ENCODE measurements around the gene C8B. TPM values are rescaled to one million over a fixed set of nuclear protein-coding genes. Genes with fewer than 3 reads are reported as not detected.

Gene C8B
- polyA plus RNA-seq, 1 donor, result 0.06 TPM

DNA sequence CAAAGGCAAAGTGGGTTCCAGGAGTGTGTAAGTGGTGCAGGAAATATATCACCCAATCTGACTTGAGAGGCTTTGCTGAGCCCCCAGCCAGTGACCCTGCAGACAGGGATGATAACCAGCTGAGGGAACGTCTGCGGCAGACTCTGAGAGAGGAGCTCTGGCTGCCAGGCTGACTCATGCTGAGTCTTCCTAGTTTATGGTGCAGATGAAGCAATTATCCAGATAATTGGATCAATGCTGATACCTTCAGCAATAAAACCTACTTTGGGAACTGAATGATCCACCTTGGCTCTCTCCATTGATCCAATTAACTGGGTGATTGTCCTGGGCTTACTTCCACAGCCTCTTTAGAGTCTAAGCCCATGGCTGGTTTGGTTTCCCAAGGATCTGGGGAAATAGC lies 7.3 kb downstream of the C8B start:
- no CpG with 5 or more reads among the region's 2 CpGs for WGBS (ENCODE audit: insufficient coverage, low lambda C conversion rate)
- no peaks in the 10 kb centered on the region for H3K27me3 ChIP-seq (ENCODE audit: control insufficient read depth, insufficient read depth, low read length)
- H3K27ac ChIP-seq (ENCODE audit: low read length), result peak overlapping the region; percentile 42
- no peak overlapping the region for H3K4me3 ChIP-seq (ENCODE audit: low read length)
- H3K4me1 ChIP-seq (ENCODE audit: control insufficient read depth, insufficient read depth, low read length), result peaks cover 9% of the 10 kb centered on the region
- DNase-seq, result peak; percentile 53 to 78
- no peaks in the 10 kb centered on the region for H3K9me3 ChIP-seq (ENCODE audit: control insufficient read depth, low read depth, low read length)
- no peaks in the 10 kb centered on the region for H3K36me3 ChIP-seq (ENCODE audit: control insufficient read depth, insufficient read depth, low read length)

DNA sequence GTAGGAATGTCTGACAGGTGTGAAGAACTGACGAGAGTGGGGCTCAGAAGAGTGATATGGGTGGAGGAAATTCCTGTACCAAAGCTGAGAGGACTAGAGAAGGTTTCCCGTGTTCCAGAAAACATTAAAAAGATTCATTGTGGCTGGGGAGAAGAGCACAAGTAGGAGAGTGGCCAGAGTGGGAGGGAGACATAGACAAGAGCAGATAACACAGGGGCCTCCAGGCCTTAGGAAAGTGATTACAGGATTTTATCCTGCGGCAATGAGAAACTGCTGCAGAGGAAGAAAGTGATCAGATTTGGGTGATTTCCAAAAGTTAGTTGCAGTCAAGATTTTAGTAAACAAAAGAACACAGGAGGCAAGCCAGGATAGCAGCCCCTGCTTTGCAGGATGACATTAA lies 7.9 kb downstream of the C8B start:
- no peak for DNase-seq
- 33% methylated on average over 1 of the region's 3 CpGs for WGBS (ENCODE audit: insufficient coverage, low lambda C conversion rate)

DNA sequence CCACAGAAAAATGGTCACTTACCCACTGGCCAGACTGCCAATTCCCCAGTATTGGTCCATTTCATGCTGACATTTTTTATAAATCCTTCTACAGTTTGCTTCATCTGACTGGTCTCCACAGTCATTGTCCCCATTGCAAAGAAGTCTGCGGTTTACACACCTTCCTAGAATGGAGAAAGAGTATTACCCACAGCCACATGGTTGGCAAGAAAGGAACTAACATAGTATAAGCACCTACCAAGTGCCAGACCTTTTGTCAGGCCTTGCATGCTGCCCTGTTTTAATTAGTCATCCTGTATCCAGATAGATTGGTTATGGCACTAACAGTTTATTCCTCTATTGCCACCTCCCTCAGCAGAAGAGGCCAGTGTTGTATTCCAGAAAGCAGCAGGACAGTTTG lies 11.2 kb downstream of the C8B start:
- no CpG with 5 or more reads among the region's 1 CpG for WGBS (ENCODE audit: insufficient coverage, low lambda C conversion rate)
- Histone ChIP-seq H3K36me3 (ENCODE audit: control insufficient read depth, insufficient read depth, low read length) (no peaks in the 10 kb centered on the region), H3K9me3 (ENCODE audit: control insufficient read depth, low read depth, low read length) (no peaks in the 10 kb centered on the region), H3K27ac (ENCODE audit: low read length) (no peak overlapping the region), H3K4me3 (ENCODE audit: low read length) (no peak overlapping the region), H3K4me1 (ENCODE audit: control insufficient read depth, insufficient read depth, low read length) (peaks cover 13% of the 10 kb centered on the region), H3K27me3 (ENCODE audit: control insufficient read depth, insufficient read depth, low read length) (no peaks in the 10 kb centered on the region)
- no peak for DNase-seq

More for the DNA sequence above, 7.9 kb downstream of the C8B start:
- no peaks in the 10 kb centered on the region for H3K36me3 ChIP-seq (ENCODE audit: control insufficient read depth, insufficient read depth, low read length)
- H3K27me3 ChIP-seq (ENCODE audit: control insufficient read depth, insufficient read depth, low read length), result no peaks in the 10 kb centered on the region
- peak overlapping the region; percentile 5 for H3K27ac ChIP-seq (ENCODE audit: low read length)
- peaks cover 9% of the 10 kb centered on the region for H3K4me1 ChIP-seq (ENCODE audit: control insufficient read depth, insufficient read depth, low read length)
- H3K9me3 ChIP-seq (ENCODE audit: control insufficient read depth, low read depth, low read length), result no peaks in the 10 kb centered on the region
- H3K4me3 ChIP-seq (ENCODE audit: low read length), result no peak overlapping the region

DNA sequence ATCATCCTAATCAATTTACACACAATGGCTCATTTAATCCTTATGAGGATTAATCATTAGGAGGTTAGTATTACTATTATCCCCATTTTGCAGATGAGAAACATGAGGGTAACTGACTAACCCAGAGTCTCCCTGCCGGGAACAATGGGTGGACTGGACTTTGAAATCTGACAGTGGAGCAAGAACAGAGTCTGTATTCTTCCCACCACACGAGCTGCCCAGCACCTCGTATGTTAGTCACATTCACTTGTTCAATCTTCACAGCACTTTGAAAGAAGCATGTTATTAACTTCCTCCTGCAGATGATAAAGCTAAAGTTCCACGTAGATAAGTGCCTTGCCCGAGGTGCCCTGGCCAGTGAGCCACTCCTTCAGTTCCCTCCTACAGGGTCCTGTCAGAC lies 12.4 kb downstream of the C8B start:
- Histone ChIP-seq H3K36me3 (ENCODE audit: control insufficient read depth, insufficient read depth, low read length) (no peaks in the 10 kb centered on the region), H3K4me1 (ENCODE audit: control insufficient read depth, insufficient read depth, low read length) (peaks cover 13% of the 10 kb centered on the region), H3K27me3 (ENCODE audit: control insufficient read depth, insufficient read depth, low read length) (no peaks in the 10 kb centered on the region), H3K4me3 (ENCODE audit: low read length) (no peak overlapping the region), H3K27ac (ENCODE audit: low read length) (no peak overlapping the region), H3K9me3 (ENCODE audit: control insufficient read depth, low read depth, low read length) (no peaks in the 10 kb centered on the region)
- WGBS (ENCODE audit: insufficient coverage, low lambda C conversion rate), result no CpG with 5 or more reads among the region's 5 CpGs
- DNase-seq, result peak in 1 of 2 donors; percentile 65

DNA sequence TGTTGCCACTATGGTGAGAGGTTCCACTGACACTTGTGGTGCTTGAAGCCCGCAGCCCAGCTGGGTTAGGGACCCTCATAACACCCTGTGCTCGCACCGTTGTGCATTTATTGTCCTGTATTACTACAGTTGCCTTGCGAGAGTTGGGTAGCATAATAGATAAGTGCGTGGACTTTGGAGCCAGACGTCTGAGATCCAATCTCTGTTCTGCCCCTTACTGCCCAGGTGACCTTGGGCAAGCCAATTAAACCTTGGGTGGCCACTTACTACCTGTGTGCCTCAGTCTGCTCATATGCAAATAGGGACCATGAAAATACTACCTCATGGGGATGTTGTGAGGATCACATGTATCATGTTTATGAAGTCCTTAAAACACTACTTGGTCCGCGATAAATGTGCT lies 13.3 kb downstream of the C8B start:
- Histone ChIP-seq H3K4me3 (ENCODE audit: low read length) (no peak overlapping the region), H3K36me3 (ENCODE audit: control insufficient read depth, insufficient read depth, low read length) (no peaks in the 10 kb centered on the region), H3K9me3 (ENCODE audit: control insufficient read depth, low read depth, low read length) (no peaks in the 10 kb centered on the region), H3K4me1 (ENCODE audit: control insufficient read depth, insufficient read depth, low read length) (peaks cover 5% of the 10 kb centered on the region), H3K27me3 (ENCODE audit: control insufficient read depth, insufficient read depth, low read length) (no peaks in the 10 kb centered on the region), H3K27ac (ENCODE audit: low read length) (no peak overlapping the region)
- WGBS (ENCODE audit: insufficient coverage, low lambda C conversion rate), result no CpG with 5 or more reads among the region's 8 CpGs
- peak in 1 of 2 donors; percentile 53 for DNase-seq

DNA sequence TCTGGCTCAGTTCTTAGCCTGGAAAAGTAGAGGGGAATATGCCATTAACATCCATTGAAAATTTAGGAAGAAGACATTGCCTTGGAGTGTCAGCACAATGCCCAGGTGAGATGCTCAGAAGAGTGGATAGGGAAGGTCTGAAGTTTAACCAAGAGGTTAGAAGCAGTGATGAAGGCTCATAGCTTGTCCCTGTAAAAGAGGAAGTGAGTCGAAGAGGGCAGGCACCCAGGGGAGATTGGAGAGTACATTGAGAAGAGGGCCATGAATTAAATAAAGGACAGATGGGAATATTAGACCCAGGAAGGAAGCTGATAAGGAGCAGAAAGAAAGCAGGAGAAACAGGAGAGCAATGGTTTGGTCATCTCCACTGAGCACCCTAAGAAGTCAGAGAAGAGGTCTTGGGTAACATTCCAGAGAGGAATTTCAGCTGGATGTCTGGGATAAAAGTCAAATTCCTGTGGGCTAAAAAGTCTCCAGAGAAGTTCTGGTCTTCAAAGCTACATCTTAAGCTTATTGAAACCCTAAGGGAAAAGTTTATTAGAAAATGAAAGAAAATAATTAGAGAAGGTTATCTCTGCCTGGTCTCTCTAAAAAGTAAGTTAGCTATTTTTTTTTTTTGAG lies 17.3 kb downstream of the C8B start:
- peaks cover 4% of the 10 kb centered on the region for H3K4me1 ChIP-seq (ENCODE audit: control insufficient read depth, insufficient read depth, low read length)
- H3K4me3 ChIP-seq (ENCODE audit: low read length), result no peak overlapping the region
- DNase-seq, result no peak
- H3K27me3 ChIP-seq (ENCODE audit: control insufficient read depth, insufficient read depth, low read length), result no peaks in the 10 kb centered on the region
- no peak overlapping the region for H3K27ac ChIP-seq (ENCODE audit: low read length)
- no peaks in the 10 kb centered on the region for H3K36me3 ChIP-seq (ENCODE audit: control insufficient read depth, insufficient read depth, low read length)
- no peaks in the 10 kb centered on the region for H3K9me3 ChIP-seq (ENCODE audit: control insufficient read depth, low read depth, low read length)
- no CpG with 5 or more reads among the region's 1 CpG for WGBS (ENCODE audit: insufficient coverage, low lambda C conversion rate)

DNA sequence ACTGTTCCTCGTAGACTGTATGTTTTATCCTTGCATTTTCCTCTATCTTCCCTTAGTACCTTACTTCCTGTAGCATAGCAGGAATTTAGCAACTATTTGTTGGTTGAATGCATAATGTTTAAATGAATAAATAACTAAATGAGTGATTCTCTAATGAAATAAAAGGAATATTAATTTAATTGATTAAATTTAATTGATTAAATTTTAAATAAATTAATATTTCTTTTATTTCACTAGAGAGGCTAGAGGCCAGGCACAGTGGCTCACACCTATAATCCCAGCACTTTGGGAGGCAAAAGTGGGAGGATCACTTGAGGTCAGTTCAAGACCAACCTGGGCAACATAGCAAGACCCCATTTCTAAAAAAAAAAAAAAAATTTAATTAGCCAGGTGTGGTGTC lies 25.8 kb downstream of the C8B start:
- no peaks in the 10 kb centered on the region for H3K36me3 ChIP-seq (ENCODE audit: control insufficient read depth, insufficient read depth, low read length)
- DNase-seq, result no peak
- no peaks in the 10 kb centered on the region for H3K9me3 ChIP-seq (ENCODE audit: control insufficient read depth, low read depth, low read length)
- H3K27ac ChIP-seq (ENCODE audit: low read length), result no peak overlapping the region
- WGBS (ENCODE audit: insufficient coverage, low lambda C conversion rate), result 100% methylated on average over 1 of the region's 1 CpG
- no peaks in the 10 kb centered on the region for H3K4me1 ChIP-seq (ENCODE audit: control insufficient read depth, insufficient read depth, low read length)
- H3K4me3 ChIP-seq (ENCODE audit: low read length), result no peak overlapping the region
- H3K27me3 ChIP-seq (ENCODE audit: control insufficient read depth, insufficient read depth, low read length), result no peaks in the 10 kb centered on the region

DNA sequence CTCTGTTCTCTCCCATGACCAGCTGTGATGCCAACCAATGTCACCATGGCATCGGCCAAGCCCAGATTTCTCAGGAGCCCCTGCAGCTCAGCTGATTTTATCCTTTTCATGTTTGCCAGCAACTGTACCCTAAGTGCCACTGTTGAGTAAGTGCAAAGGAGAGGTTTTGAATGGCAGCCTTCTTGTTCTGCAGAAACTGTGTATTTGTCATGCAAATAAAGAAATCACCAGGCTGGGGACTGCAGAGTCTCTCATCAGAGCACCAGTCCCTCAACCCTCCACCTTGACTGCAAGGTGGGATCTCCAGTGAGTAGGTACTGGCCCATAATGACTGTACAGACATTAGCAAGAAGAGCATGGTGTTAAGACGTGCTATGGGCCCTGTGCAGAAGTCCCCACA lies 26.6 kb downstream of the C8B start:
- WGBS (ENCODE audit: insufficient coverage, low lambda C conversion rate), result no CpG with 5 or more reads among the region's 2 CpGs

DNA sequence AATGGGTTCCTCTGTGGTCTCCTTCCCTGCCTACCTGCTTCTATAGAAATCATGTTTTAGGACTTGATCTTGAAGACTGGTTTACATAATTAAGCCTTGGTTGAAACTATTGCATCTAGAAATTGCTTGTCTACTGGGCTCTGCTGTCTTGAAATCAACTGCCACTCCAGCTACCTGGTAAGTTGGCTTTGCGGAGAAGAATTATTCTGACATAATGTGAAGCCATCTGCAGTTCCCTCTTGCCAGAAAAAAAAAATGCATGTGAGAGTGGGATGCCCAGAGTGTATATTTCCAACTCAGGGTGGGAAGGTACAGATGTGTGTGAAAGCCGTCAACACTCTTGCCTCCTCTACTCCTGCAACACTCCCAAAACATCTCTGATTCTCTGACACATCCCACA lies 27.2 kb downstream of the C8B start:
- Histone ChIP-seq H3K4me1 (ENCODE audit: control insufficient read depth, insufficient read depth, low read length) (no peaks in the 10 kb centered on the region), H3K27ac (ENCODE audit: low read length) (no peak overlapping the region), H3K9me3 (ENCODE audit: control insufficient read depth, low read depth, low read length) (no peaks in the 10 kb centered on the region), H3K36me3 (ENCODE audit: control insufficient read depth, insufficient read depth, low read length) (no peaks in the 10 kb centered on the region), H3K4me3 (ENCODE audit: low read length) (no peak overlapping the region), H3K27me3 (ENCODE audit: control insufficient read depth, insufficient read depth, low read length) (no peaks in the 10 kb centered on the region)
- no peak for DNase-seq
- 88% methylated on average over 1 of the region's 2 CpGs for WGBS (ENCODE audit: insufficient coverage, low lambda C conversion rate)

More for the DNA sequence above, 26.6 kb downstream of the C8B start:
- no peak for DNase-seq
- no peak overlapping the region for H3K27ac ChIP-seq (ENCODE audit: low read length)
- no peak overlapping the region for H3K4me3 ChIP-seq (ENCODE audit: low read length)
- no peaks in the 10 kb centered on the region for H3K27me3 ChIP-seq (ENCODE audit: control insufficient read depth, insufficient read depth, low read length)
- H3K4me1 ChIP-seq (ENCODE audit: control insufficient read depth, insufficient read depth, low read length), result no peaks in the 10 kb centered on the region
- H3K36me3 ChIP-seq (ENCODE audit: control insufficient read depth, insufficient read depth, low read length), result no peaks in the 10 kb centered on the region
- H3K9me3 ChIP-seq (ENCODE audit: control insufficient read depth, low read depth, low read length), result no peaks in the 10 kb centered on the region

DNA sequence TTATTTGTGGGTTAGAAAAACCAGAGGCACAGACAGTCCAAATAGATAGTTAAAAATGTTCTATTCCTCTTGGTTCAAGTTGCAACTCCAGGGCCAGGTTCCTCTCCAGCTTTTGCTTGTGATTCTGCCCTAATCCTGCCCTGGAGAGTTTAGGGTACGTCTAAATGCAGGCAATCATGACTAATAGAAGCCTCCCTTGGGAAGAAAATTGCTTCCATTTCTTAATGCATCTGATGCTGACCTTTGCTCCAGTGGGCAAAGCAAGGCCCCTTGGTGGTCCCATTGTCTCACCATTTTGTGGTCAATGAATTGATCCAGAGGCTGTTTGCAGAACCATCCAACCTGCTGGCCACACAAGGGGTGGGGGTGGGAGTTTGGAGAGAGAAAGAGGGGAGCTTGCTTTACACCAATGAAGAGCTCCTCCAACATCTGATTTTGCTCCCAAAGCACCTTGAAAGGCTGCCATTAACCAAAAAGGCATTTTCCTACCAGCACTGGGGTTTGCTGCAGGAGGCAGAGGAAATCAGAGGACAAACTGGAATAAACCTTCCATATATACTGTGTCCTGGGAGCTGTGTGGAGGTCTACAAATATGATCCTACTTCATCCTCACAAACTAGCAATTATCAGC lies 31.3 kb downstream of the C8B start:
- Histone ChIP-seq H3K36me3 (ENCODE audit: control insufficient read depth, insufficient read depth, low read length) (no peaks in the 10 kb centered on the region), H3K9me3 (ENCODE audit: control insufficient read depth, low read depth, low read length) (no peaks in the 10 kb centered on the region), H3K27me3 (ENCODE audit: control insufficient read depth, insufficient read depth, low read length) (no peaks in the 10 kb centered on the region), H3K27ac (ENCODE audit: low read length) (no peak overlapping the region), H3K4me3 (ENCODE audit: low read length) (no peak overlapping the region), H3K4me1 (ENCODE audit: control insufficient read depth, insufficient read depth, low read length) (no peaks in the 10 kb centered on the region)
- WGBS (ENCODE audit: insufficient coverage, low lambda C conversion rate), result 20% methylated on average over 1 of the region's 1 CpG
- no peak for DNase-seq

DNA sequence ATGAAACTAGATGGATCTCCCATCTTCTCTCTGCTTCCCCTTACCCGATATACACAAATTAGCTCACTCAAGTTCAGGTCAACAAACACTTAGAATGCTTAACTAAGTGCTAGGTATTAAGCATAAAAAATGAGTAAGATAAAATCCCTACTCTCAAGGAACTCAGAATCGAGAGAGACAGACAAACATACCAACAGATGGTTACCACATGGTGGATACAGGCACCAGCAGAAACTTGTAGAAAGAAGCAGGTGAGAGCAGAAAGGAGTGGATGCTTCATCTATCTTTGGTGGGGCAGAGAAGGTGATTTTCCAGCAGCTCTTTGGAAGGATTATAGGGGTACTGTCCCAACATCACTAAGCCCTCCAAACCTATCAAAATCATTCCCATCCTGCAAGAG lies 32.2 kb downstream of the C8B start:
- WGBS (ENCODE audit: insufficient coverage, low lambda C conversion rate), result no CpG with 5 or more reads among the region's 2 CpGs
- H3K27ac ChIP-seq (ENCODE audit: low read length), result no peak overlapping the region
- H3K4me1 ChIP-seq (ENCODE audit: control insufficient read depth, insufficient read depth, low read length), result no peaks in the 10 kb centered on the region
- no peaks in the 10 kb centered on the region for H3K27me3 ChIP-seq (ENCODE audit: control insufficient read depth, insufficient read depth, low read length)
- no peaks in the 10 kb centered on the region for H3K9me3 ChIP-seq (ENCODE audit: control insufficient read depth, low read depth, low read length)
- H3K4me3 ChIP-seq (ENCODE audit: low read length), result no peak overlapping the region
- DNase-seq, result no peak
- H3K36me3 ChIP-seq (ENCODE audit: control insufficient read depth, insufficient read depth, low read length), result no peaks in the 10 kb centered on the region
